Limb (tissue), 2 donors: ENCODE measurements around the gene RBFOX2.

ENCODE experiments used
- DNase-seq, 2 donors: peaks; one replicate each; pipeline ENCODE4 v3.0.0-alpha.2; 2016; ENCODE audit errors: extremely low spot score in 2 of 2

RBFOX2 gene

DNA sequence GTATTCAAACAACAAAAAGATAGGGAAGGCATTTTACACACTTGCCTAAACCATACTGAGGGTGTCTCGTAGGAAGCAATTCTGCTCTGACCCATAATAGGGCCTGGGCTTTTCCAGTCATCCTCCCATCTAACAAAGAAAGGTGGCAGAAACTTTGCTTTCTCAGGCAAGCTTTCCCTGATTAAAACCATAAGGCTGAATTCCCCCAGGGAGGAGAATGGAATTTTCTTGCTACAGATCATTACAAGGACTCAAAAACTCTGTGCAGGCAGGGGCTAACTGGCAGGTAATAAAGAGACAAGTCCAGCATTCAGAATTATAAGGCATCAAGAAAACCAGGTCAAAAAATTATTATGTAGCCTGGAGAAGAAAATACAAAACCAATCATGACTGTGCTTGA is 90.4 kb downstream of the RBFOX2 start:
- no peak for DNase-seq

DNA sequence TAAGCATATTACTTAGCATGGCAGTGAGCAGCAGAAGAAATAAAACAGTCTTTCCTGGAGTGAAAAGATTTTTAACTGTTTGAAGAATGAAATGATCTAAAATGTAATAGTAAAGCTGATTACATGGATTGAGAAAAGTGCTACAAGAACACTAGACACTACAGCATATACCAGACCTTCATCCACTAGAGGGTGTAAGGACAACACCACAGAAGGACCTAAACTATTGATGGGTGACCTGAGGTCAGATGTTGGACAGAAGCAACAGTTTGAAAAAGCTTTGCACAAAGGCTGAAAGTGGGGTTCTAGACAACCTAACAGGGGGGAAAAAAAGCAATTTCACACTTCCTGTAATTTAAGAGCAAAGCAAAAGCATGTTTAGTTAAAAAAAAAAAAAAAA is 97.7 kb downstream of the RBFOX2 start:
- DNase-seq, result peak in 1 of 2 donors; percentile 71

DNA sequence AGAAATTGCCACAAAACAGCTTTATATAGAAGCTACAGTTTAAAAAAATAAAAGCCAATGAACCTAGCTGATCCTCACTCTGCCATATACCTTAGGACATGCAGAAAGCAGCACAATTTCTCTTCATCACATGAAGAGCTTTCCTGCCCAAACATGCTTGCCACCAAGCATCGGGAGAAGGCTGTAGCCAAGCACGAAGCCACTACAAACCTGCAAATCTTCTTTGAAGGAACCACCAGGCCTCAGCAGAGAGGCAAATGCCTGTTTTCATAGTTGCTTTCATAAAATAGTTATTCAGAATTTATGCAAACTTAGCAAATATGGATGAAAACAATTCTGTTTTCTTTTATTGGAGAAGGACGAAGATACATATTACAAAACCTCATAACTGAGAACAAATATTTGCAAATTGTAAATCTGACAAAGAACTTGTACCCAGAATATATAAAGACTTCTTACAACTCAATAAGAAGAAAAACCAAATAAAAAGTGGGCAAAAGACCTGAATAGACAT is 100.3 kb downstream of the RBFOX2 start:
- no peak for DNase-seq

DNA sequence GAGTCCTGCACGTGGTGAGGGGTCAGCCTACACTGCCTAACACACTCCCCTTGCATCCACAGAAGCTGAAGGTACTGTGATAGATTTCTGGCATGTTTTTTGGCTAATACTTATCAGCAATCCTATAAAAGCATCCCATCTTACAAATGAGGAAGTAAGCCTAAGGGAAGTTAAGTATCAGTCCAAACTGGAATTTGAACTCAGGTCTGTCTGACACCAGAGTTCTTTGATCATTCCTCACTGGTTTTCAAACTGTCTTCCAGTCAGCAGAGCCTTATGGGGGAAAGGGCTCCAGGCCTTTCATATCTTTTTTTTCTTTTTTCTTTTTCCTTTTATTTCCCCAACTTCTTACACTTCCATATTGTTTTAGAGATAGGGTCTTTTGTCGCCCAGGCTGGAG is 105.6 kb downstream of the RBFOX2 start:
- DNase-seq, result no peak

DNA sequence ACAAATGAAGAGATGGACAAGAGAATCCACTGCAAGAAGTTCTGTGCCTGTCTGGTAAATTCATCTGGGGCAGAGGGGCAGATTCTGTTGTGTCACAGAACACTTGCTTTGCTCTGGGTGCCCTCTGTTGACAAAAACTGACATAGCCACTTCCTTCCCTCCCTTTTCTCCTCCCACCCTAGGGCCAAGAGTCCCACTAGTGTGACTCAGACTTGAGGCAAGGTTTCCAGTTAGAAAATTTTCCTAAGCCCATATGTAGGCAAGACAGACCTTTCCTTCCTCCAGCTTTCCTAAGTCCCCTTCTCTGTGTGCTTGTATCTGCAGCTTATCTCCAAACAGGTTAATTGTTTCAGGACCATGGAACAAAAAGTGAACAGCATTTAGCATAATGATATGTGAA is 106.8 kb downstream of the RBFOX2 start:
- peak; percentile 52 to 74 for DNase-seq

DNA sequence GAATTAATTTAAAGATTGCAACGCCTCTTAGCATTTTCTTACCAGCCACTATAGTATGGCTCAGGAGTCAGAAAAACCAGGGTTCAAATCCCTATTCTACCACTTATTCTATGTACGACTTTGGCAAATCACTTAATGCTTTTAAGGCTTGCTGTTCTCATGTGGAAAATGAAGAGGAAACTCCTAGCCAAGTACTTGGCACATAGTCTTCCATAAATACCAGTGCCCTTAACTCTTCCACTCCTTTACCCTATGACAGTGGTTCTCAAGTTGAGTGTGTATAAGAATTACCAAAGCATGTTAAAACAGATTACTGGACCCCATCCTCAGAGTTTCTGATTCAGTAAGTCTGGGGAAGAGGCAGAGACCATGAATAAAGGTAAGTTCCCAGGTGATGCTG is 107.6 kb downstream of the RBFOX2 start:
- DNase-seq, result no peak

DNA sequence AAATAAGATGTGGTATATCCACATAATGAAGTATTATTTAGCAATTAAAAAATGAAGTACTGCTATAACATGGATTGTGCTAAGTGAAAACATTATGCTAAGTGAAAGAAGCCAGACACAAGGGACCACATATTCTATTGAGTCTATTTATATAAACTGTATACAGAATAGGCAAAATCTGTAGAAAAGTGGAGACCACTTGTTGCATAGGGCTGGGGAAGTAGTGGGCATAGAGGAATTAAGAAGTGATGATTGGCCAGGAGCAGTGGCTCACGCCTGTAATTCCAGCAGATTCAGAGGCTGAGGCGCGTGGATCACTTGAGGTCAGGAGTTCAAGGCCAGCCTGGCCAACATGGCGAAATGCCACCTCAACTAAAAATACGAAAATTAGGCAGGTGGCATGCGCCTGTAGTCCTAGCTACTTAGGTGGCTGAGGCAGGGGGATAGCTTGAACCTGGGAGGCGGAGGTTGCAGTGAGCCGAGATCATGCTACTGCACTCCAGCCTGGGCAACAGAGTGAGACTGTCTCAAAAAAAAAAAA is 109.6 kb downstream of the RBFOX2 start:
- DNase-seq, result no peak

DNA sequence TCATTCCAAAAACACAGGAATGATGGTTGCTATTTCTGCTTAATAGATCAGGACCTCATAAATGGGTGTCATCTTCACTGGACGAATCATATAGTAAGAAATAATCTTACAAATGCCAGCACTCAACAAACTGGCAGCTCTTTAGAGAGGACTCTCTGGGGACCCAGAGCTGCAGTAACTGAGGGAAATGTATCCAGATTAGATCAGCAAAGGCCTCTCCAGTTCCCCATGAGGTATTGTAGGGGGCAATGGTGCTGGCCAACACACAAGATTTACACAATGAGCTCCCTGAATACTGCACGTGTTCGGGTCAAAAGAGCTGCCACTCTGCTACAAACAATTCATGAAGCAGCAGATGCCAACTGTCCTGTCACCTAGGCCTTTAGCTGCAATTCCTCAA is 110.2 kb downstream of the RBFOX2 start:
- no peak for DNase-seq

DNA sequence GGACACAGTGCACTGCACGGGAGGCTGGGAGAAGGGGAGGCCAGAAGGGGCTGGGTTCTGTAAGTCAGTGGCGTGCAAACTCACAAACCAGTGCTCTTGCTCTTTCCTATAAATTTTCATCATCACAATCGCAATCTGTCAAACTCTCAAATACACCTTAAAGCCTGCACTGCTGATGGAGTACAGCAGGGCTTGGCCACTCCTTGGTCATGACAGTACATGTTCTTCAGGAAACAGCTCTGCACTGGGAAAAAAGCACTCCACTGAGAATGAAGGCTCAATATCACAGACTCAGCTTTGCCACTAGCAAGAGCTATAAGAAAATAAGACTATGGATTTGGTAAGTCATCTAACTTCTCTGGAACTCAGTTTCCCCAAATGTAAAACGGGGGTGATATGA is 111.0 kb downstream of the RBFOX2 start:
- DNase-seq, result no peak

DNA sequence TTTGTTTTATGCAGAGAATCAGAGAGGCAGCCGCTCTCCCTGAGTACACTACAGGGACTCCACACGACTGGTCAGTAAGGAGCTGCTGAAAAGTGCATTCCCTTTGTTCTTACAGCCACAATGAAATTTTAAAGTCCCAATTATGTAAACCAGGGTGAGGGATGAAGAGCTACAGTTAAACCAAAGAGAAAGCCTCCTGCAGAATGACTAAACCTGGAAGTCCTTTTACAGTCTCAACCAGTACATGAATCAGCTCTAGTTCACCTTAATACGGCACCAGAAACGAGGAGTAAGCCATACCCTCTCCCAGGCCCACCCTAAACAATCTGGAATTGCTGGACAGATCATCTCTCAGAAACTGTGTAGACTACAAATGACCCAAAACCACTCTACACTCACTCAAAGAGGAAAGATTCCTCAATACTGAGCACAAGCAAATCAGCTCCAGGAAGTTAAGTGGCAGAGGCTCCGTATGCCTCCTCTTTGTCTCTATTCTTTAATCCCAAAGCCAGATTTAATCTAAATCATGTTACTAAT is 113.1 kb downstream of the RBFOX2 start:
- no peak for DNase-seq

DNA sequence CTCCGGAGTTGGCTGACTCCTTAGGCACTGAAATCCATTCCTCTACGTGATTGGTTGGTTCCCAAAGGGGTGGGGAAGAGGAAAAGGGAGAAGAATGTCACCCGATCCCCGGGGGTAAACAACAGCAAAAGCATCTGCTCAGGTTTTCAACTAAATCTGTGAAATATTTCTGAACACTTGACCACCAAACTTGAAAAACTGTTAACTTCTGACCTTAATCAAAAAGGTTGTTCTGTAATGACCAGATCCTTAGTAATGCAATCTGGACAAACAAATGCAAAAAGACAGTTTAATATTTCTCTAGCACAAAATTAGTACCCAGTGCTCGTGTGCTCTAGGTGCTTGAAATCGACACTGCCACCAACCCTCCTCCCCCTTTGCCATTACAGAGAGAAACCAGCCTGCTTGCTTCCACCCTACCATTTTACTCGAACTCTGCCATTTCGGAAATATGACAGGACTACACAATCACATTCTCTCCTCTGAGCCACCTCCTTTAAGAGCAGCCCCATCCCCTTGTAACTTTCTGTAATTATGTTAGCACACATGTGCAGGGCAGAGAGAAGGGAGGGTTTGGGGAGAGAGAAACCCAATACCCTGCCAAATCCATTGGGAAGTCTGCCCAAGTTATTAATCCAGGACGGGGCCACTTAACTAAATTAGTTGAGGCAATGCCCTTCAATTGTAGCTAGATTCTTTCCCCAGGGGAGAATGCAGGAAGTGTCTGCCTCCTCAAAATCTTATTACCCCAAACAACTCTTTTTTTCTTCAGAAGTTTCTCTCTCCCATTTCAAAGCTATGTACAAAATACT is 113.8 kb downstream of the RBFOX2 start:
- peak; percentile 72 to 93 for DNase-seq

DNA sequence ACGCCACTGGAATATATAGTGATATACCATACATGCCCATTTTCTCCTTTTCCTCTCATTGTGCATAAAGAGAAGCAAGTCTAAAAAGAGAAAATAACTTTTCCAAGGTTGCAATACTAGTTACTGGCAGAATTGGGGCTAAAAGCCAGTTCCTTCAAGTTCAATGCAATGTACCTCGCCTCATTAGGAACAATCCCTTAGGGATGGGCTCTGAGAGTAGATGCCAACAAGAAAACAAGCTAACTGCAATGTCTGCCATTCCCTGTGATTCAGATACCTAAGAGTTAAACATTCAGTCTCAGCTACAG is 114.3 kb downstream of the RBFOX2 start:
- no peak for DNase-seq

DNA sequence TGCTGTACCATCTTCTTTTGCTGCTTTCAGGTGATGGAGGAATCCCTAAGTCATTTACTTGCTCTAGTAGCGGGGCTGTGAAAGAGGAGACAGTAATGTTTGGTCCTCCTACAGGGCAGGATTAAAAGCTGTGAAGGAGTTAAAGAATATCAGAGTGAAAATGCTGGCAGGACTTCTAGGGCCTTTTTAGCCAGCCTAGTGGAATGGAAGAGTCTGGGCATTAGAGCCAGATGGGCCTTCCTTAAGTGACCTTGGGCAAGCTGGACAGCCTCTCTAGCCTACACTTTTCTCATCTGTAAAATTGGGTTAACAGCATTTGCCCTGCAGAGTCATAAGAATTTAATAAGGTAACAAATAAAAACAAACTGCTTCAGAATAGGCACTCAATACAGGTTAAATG is 114.7 kb downstream of the RBFOX2 start:
- DNase-seq, result no peak

DNA sequence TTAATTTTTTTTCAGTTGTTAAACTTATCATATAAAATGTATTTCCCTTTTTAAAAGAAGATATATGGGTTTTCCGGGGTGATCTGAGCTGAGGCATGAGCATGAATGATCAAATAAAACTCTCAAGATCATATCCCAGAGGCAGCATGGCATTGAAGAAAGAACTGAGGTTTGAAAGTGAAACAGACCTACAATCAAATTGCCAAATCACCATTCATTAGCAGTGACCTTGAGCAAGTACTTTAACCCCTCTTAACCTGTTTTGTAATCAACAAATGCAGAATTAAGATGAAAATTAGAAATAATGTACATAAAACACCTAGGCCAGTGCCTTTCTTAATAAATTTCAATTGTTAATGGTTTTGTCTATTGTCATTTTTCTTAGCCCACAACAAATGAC is 116.0 kb downstream of the RBFOX2 start:
- no peak for DNase-seq

DNA sequence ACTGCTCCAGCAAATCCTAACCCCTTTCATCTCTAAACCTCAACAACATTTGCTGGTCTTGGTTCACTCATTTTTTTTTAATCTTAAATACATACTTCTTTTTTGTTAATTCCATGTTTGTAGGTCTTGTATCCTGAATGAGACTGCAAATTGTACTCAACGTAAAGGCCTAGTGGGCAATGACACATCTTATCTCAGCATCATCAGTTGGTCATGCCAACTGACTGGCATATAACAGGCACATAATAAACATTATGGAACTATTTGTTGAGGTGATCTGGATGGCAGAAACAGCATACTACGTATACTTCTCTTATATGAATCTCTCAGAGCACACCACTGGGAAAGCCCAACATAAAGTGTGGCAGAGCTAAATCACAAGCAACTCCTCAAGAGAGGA is 116.7 kb downstream of the RBFOX2 start:
- no peak for DNase-seq

DNA sequence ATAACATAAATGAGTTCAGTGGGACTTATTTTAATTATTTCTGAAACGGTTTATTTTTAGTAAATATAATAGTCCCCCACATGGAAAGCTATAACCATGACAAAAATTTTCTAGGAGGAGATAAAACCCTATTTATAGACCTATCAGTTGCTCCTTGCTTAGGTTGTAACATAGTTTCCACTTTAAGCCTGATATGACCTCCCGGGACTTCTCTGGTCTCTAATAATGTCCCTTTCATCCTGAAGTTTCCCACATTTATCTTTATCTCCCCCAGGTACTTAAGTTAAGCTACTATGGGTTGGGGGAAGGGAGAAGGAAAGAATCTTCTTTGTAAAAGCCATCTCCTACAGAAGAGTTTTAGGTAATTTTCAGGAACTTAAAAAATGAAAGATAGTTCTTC is 117.7 kb downstream of the RBFOX2 start:
- no peak for DNase-seq

DNA sequence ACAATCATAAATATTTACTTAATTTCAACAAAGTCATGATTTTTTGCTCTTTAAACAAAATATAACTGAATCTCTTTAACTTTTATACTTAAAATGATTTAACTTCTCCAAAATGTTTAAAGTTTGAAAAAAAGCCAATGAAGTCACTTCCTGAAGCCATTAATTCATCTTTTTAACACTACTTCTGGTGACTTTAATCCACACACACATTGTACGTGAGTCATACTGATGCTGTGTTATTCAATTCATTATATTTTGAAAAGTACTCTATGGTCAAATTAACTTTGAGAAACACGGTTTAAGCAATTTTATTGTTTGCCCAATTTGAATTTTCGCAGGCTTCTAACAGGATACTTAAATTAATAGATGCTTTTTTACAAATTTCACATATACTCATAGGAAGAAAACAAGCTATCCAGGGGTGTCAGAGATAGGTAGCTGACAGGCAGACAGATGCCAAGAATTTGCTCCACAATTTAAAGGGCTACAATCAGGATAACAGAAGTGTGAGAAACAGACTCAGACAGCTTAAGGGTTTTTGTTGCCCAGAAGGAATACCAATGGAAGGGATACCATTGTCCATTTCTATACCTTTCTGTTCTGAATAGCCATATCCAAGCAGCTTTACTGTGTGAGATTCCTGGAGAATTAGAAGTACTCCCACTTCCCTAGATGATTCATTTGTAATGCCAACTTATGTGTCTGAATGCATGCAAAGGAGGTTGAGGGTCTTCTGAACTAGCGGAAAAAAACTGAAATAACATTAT is 118.4 kb downstream of the RBFOX2 start:
- DNase-seq, result no peak

DNA sequence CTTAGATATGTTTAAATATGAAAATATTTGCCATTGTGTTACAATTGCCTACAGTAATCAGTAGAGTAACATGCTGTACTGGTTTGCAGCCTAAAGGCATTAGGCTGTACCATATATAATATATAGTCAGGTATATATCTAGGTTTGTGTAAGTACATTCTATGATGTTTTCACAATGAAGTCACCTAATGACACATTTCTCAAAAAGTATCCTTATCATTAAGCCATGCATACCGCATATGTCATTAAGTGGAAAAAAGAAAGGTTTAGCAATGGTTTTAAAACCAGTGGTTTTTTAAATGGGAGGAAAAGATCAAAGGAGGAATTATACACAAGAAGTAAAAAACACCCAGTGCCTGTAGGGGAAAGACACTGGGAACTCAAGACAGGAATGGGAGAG is 122.7 kb downstream of the RBFOX2 start:
- no peak for DNase-seq

DNA sequence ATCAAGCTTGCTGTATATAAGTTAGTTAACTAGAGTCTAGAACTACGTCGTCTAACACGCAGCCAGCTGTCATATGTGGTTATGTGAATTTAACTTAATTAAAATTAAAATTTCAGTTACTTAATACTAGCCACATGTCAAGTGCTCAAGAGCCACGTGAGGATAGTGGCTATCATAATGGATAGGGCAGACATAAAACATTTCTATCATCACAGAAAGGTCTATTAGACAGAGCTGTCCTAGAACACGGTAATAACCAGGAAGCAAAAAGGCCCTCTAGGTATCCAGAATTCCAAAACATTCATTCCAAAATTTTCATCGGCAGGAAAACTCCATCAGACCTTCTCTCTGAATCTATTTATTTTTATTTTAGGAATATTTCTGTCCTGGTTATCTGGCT is 123.9 kb downstream of the RBFOX2 start:
- no peak for DNase-seq

DNA sequence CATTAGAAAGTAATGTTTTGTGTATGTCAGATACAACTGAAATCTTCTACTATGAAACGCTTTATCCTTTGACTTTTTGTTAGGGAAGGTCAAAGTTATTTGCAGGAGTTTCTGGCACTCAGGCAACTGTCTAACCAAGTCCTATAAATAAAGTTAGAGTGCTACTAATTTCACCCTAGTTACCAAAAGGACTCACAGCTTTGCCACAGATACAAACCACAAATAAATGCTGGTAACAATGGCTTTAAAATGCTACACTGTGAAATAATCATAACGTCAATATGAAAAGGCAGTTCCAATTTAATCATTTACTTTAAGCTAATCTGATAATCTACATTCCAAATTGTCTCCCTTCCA is 124.3 kb downstream of the RBFOX2 start:
- DNase-seq, result no peak

DNA sequence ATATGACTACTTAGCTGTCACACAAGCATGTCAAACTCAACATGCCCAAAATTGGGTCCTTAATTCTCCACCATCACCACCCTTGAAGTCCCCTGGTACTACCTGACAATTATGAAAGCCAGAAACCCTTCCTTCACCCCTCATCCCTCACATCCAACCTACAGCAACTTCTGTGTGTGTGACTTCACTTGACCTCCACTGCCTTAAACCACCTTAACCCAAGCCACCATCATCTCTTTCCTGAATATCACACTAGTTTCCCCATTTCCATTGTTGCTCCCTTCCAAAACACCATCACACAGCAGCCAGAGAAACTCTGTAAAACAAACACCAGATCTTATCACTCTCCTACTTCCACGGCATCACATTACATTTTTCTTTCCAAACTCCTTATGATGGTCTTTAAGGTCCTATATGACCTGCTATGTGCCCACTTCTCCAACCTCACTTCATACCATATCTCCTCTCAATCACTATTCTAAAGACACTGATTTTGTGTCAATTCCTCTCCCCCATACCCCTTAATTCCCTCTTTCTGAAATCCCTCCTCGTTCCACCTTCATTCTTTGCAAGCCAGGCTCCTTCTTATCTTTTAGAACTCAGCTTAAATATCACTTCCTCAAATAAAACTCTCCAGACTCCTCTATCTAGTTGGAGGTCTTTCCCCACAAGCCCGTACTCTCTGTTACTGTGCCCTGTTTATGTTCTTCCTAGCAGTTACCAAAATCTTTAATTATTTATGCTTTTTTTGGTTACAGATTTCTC is 124.9 kb downstream of the RBFOX2 start:
- DNase-seq, result no peak
